Neural cell (in vitro differentiated cells): ENCODE measurements around the gene TTYH3. TPM values are rescaled to one million over a fixed set of nuclear protein-coding genes. Genes with fewer than 3 reads are reported as not detected.

ENCODE experiments used
- H2AFZ ChIP-seq: fragments of 200-600, 300-800 bp; sonication (generic), shearing (Covaris generic); 2 replicates; pipeline ENCODE4 v1.6.0; 2014; ENCODE audit warnings: low read depth, mild to moderate bottlenecking, antibody characterized with exemption, low read length, moderate library complexity
- H3F3A ChIP-seq: fragments of 200-600 bp; shearing (Covaris generic); 2 replicates; pipeline ENCODE4 v1.6.1; 2016; ENCODE audit warnings: mild to moderate bottlenecking, moderate library complexity, mixed read lengths, antibody characterized with exemption, low read length; ENCODE audit not compliant: insufficient read depth, poor library complexity, severe bottlenecking
- H3K27ac ChIP-seq: fragments of 200-600, 300-800 bp; sonication (generic), shearing (Covaris generic); 2 replicates; pipeline ENCODE4 v1.5.1; 2014; ENCODE audit warnings: mild to moderate bottlenecking, low read length, moderate library complexity
- H3K27me3 ChIP-seq: fragments of 300-800, 200-600 bp; sonication (generic), shearing (Covaris generic); 2 replicates; pipeline ENCODE4 v1.6.0; 2014; ENCODE audit warnings: mild to moderate bottlenecking, low read depth, low read length, moderate library complexity; ENCODE audit not compliant: insufficient read depth
- H3K36me3 ChIP-seq: fragments of 300-800, 200-600 bp; sonication (generic), shearing (Covaris generic); 2 replicates; pipeline ENCODE4 v1.5.1; 2014; ENCODE audit warnings: mild to moderate bottlenecking, antibody characterized with exemption, low read length, moderate library complexity; ENCODE audit not compliant: insufficient read depth
- H3K4me2 ChIP-seq: fragments of 300-800, 200-600 bp; sonication (generic), shearing (Covaris generic); 2 replicates; pipeline ENCODE4 v1.6.0; 2014; ENCODE audit warnings: mild to moderate bottlenecking, low read length
- H3K4me3 ChIP-seq: fragments of 300-800, 200-600 bp; sonication (generic), shearing (Covaris generic); 2 replicates; pipeline ENCODE4 v1.5.1; 2014; ENCODE audit warnings: mild to moderate bottlenecking, low read length, moderate library complexity
- H3K79me2 ChIP-seq: fragments of 200-600 bp; shearing (Covaris generic); replicated peaks from 2 replicates; pipeline ENCODE4 v1.6.0; 2014; ENCODE audit warnings: mild to moderate bottlenecking, low read length, moderate library complexity; ENCODE audit not compliant: insufficient read depth
- H3K9ac ChIP-seq: fragments of 300-800, 200-600 bp; sonication (generic), shearing (Covaris generic); 2 replicates; pipeline ENCODE4 v1.6.1; 2016; ENCODE audit warnings: mild to moderate bottlenecking, low read length, mixed read lengths
- H3K9me2 ChIP-seq: fragments of 200-600 bp; shearing (Covaris generic); 2 replicates; pipeline ENCODE4 v1.6.1; 2016; ENCODE audit warnings: mild to moderate bottlenecking, low read length, mixed read lengths; ENCODE audit not compliant: insufficient read depth
- H3K9me3 ChIP-seq: fragments of 200-600, 300-800 bp; sonication (generic), shearing (Covaris generic); 2 replicates; pipeline ENCODE4 v1.6.1; 2016; ENCODE audit warnings: mild to moderate bottlenecking, mixed run types, low read length, moderate library complexity, mixed read lengths
- H4K20me1 ChIP-seq: fragments of 200-600 bp; shearing (Covaris generic); 2 replicates; pipeline ENCODE4 v1.6.1; 2016; ENCODE audit warnings: mild to moderate bottlenecking, mixed run types; ENCODE audit not compliant: insufficient read depth
- CTCF ChIP-seq: fragments of 450-650 bp; IDR thresholded peaks from 2 replicates; pipeline ENCODE4 v1.5.1; 2014; ENCODE audit warnings: antibody characterized with exemption, mild to moderate bottlenecking, moderate library complexity; ENCODE audit not compliant: poor library complexity, severe bottlenecking
- EP300 ChIP-seq: fragments of 450-650 bp; conservative IDR thresholded peaks from 2 replicates; pipeline ENCODE4 v1.6.1; 2014; ENCODE audit warnings: antibody characterized with exemption, mild to moderate bottlenecking, moderate library complexity; ENCODE audit not compliant: poor library complexity, severe bottlenecking
- EZH2 ChIP-seq: fragments of 200-600, 300-800 bp; shearing (Covaris generic), sonication (generic); IDR thresholded peaks from 2 replicates; pipeline ENCODE4 v1.6.1; 2014; ENCODE audit warnings: antibody characterized with exemption, low read length, borderline replicate concordance, mild to moderate bottlenecking; ENCODE audit not compliant: insufficient read depth, poor library complexity, severe bottlenecking
- MXI1 ChIP-seq: fragments of 450-650 bp; conservative IDR thresholded peaks from 2 replicates; pipeline ENCODE4 v1.6.1; 2014; ENCODE audit warnings: antibody characterized with exemption, mild to moderate bottlenecking; ENCODE audit not compliant: poor library complexity, severe bottlenecking
- POLR2AphosphoS5 ChIP-seq: IDR thresholded peaks from 2 replicates; pipeline ENCODE4 v1.6.1; 2012
- RAD21 ChIP-seq: fragments of 450-650 bp; conservative IDR thresholded peaks from 2 replicates; pipeline ENCODE4 v1.6.1; 2014; ENCODE audit warnings: antibody characterized with exemption, mild to moderate bottlenecking, moderate library complexity
- SMC3 ChIP-seq: fragments of 450-650 bp; conservative IDR thresholded peaks from 2 replicates; pipeline ENCODE4 v1.6.1; 2014; ENCODE audit warnings: antibody characterized with exemption, mild to moderate bottlenecking, moderate library complexity; ENCODE audit not compliant: poor library complexity
- TAF1 ChIP-seq: IDR thresholded peaks from 2 replicates; pipeline ENCODE4 v1.6.1; 2012; ENCODE audit warnings: low read depth
- polyA plus RNA-seq: library from polyadenylated mRNA; depleted of rRNA; stranded (reverse); fragments of >200 nt; gene quantifications from 2 replicates; pipeline ENCODE4 v1.2.3, GENCODE V29; 2014
- TF ChIP-seq, protein P1 (sequence below): IDR thresholded peaks from 2 replicates; pipeline ENCODE4 v1.6.1; 2012; ENCODE audit warnings: borderline replicate concordance

The TTYH3 gene
- polyA plus RNA-seq, 1 donor from 2014 or later, result 17.0 TPM

DNA sequence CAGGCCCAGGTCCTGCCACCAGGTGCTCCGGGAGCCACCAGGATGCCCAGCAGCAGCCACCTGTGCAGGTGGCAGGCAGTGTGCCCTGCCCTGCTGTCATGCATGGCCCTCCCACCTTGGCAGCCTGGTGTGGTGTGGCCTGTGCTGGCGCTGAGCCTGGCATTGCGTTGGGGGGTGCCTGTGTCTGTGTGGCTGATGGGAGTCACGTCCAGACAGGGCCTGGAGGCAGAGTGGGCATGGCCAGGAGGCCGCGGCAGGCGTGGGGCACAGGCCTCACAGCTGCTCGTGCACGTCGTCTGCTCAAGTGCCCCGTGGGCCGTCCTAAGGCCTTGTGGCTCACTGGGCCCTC lies 8.7 kb downstream of the TTYH3 start:
- H3K9me3 ChIP-seq, result no peaks in the 10 kb centered on the region
- no peaks in the 10 kb centered on the region for H3K27me3 ChIP-seq
- no peak overlapping the region for H3K4me3 ChIP-seq
- H4K20me1 ChIP-seq, result peaks cover 64% of the 10 kb centered on the region
- peaks cover 62% of the 10 kb centered on the region for H3K79me2 ChIP-seq
- no peak overlapping the region for H3K4me2 ChIP-seq
- H3K9ac ChIP-seq, result no peak overlapping the region
- H3K36me3 ChIP-seq, result no peaks in the 10 kb centered on the region
- no peak overlapping the region for H2AFZ ChIP-seq
- no peaks in the 10 kb centered on the region for H3F3A ChIP-seq
- no peak for TF ChIP-seq POLR2AphosphoS5
- TF ChIP-seq, protein P1, sequence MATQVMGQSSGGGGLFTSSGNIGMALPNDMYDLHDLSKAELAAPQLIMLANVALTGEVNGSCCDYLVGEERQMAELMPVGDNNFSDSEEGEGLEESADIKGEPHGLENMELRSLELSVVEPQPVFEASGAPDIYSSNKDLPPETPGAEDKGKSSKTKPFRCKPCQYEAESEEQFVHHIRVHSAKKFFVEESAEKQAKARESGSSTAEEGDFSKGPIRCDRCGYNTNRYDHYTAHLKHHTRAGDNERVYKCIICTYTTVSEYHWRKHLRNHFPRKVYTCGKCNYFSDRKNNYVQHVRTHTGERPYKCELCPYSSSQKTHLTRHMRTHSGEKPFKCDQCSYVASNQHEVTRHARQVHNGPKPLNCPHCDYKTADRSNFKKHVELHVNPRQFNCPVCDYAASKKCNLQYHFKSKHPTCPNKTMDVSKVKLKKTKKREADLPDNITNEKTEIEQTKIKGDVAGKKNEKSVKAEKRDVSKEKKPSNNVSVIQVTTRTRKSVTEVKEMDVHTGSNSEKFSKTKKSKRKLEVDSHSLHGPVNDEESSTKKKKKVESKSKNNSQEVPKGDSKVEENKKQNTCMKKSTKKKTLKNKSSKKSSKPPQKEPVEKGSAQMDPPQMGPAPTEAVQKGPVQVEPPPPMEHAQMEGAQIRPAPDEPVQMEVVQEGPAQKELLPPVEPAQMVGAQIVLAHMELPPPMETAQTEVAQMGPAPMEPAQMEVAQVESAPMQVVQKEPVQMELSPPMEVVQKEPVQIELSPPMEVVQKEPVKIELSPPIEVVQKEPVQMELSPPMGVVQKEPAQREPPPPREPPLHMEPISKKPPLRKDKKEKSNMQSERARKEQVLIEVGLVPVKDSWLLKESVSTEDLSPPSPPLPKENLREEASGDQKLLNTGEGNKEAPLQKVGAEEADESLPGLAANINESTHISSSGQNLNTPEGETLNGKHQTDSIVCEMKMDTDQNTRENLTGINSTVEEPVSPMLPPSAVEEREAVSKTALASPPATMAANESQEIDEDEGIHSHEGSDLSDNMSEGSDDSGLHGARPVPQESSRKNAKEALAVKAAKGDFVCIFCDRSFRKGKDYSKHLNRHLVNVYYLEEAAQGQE, result no peak
- no peak for TF ChIP-seq TAF1
- no peak for TF ChIP-seq EZH2
- TF ChIP-seq MXI1, result no peak
- no peak for TF ChIP-seq CTCF
- H3K27ac ChIP-seq, result no peak overlapping the region
- no peaks in the 10 kb centered on the region for H3K9me2 ChIP-seq

DNA sequence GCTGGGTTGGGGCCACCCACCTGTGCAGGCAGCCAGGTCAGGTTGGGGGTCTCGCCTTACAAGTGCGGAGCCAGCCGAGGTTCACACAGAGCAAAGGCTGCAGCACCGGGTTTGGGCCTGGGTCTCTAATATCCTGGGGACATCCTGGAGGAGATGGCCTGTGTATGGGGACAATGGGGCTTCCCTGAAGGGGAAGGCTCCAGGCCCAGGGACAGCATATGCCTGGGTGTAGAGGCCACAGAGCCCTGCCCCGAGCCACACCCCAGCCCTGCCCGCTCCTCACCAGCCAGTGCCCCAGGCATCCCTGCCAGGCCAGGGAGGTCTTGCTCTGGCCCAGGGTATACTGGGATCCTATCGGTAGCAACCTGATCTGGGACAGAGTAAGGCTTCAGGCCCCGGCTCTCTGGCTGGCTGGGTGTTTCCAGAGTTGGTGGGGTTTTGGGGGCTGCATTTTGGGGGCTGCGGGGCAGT lies 9.1 kb downstream of the TTYH3 start:
- H3K27ac ChIP-seq, result no peak overlapping the region
- H3K9ac ChIP-seq, result no peak overlapping the region

More for the DNA sequence above, 9.1 kb downstream of the TTYH3 start:
- Histone ChIP-seq H3K4me3 (no peak overlapping the region), H2AFZ (no peak overlapping the region), H3F3A (no peaks in the 10 kb centered on the region), H3K9me3 (no peaks in the 10 kb centered on the region), H3K79me2 (peaks cover 61% of the 10 kb centered on the region), H3K9me2 (no peaks in the 10 kb centered on the region), H3K27me3 (no peaks in the 10 kb centered on the region), H3K4me2 (no peak overlapping the region), H4K20me1 (peaks cover 59% of the 10 kb centered on the region), H3K36me3 (no peaks in the 10 kb centered on the region)
- TF ChIP-seq EP300, result no peak
- TF ChIP-seq RAD21, result no peak
- no peak for TF ChIP-seq MXI1
- no peak for TF ChIP-seq TAF1
- no peak for TF ChIP-seq SMC3
- TF ChIP-seq EZH2, result no peak
- no peak for TF ChIP-seq POLR2AphosphoS5
- TF ChIP-seq, protein P1, result no peak
- no peak for TF ChIP-seq CTCF
